ENCODE results near the gene AKAP13. TPM values are rescaled to one million over a fixed set of nuclear protein-coding genes. Genes with fewer than 3 reads are reported as not detected.

The AKAP13 gene
- polyA plus RNA-seq, 1 of the 3 experiments (the other 2 are of a cell fraction) = 8.4 TPM

DNA sequence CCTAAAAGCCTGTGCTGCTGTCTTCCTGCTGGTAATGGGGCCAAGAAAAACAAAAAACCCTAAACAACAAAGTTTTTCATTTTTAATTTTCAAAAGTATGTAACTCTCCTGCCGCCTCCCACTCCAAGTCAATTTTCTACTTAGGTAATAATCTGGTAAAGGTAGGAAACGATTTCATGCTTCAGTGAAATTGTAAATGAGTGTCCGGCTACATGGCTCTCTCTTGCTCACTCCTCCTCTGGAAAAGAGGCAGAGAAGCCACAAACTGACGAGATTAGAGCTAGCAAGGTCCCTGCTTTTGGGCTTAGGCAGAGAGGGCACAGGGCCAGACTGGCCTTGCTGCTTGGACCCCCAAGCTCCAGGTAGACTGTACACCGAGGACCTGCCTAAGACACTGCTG, 390.9 kb downstream of the AKAP13 start:
- Histone ChIP-seq H3K27me3 (ENCODE audit: insufficient read depth) (no peaks in the 10 kb centered on the region), H3K4me3 (ENCODE audit: low read depth in 2 of 2, low read length in 1 of 2) (no peak overlapping the region), H3K9me3 (no peaks in the 10 kb centered on the region), H3K9me2 (no peaks in the 10 kb centered on the region), H3K27ac (ENCODE audit: low read depth in 2 of 2, low read length in 1 of 2) (no peak overlapping the region), H3F3A (replicated peaks; ENCODE audit: insufficient read depth) (no peaks in the 10 kb centered on the region), H3K79me2 (ENCODE audit: insufficient read depth) (peaks cover 26% of the 10 kb centered on the region; the same call in 1 of the 2 replicates), H3K4me1 (ENCODE audit: control insufficient read depth in 1 of 2, insufficient read depth in 2 of 2, low read depth in 1 of 2, low read length in 1 of 2) (peaks cover 5 to 6% of the 10 kb centered on the region in 2 experiments; a peak in 2 of 4 replicates), H3K36me3 (replicated peaks in 1 of 2; ENCODE audit: control insufficient read depth in 1 of 2, insufficient read depth in 2 of 2, low read length in 1 of 2) (no peaks in the 10 kb centered on the region), H3K4me2 (no peak overlapping the region), H4K20me1 (ENCODE audit: insufficient read depth) (peaks cover 3% of the 10 kb centered on the region; the same call in 1 of the 2 replicates), H2AFZ (ENCODE audit: low read depth) (no peak overlapping the region), H3K9ac (no peak overlapping the region)
- no peak for DNase-seq
- POLR2A ChIA-PET = no interaction called here
- no peak for TF ChIP-seq FOXM1 (IDR thresholded peaks at IDR 0.05; ENCODE audit: low read depth)
- no peak for TF ChIP-seq NRF1 (IDR thresholded peaks at IDR 0.05; ENCODE audit: low read depth, low read length)
- CTCF ChIA-PET = interaction anchor here (1.5 kb wide), 1 partner anchor 42 kb away, joined by 3 read pairs; no protein-coding TSS in a partner anchor
- WGBS (ENCODE audit: low lambda C conversion rate) = 93% methylated on average over 4 of the region's 5 CpGs

DNA sequence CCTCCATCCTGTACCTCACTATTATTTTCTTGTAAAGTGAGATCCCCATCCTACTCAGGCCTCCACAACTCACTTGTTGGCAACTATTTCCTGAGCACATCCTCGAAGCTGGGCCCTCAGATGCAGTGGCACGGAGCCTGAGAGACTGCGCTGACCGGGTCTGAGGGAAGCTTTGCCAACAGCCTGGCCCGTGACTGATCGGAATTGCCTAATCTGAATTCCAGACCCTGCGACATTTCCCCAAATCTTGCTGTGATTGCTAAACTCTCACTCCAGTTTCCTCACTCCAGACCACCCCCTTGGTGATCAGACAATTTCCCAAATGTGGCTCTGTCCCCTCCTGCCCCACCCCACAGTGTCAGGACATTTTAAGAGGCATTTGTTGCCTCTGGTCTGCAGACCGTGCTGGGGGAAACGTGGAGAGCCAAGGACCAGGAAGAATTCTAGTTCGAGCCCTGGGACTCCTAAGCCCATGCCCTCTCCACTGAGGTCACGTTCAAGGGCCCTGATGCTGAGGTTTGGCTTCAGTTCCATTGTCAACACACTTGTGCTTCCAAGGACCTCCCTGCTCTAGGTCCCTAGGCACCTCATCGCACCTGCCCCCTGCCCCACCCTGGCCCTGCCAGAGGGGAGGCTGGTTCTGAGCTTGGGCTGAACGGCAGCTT, 391.5 kb downstream of the AKAP13 start:
- no peak overlapping the region for H3K4me3 ChIP-seq (ENCODE audit: low read depth in 2 of 2, low read length in 1 of 2)
- 83% methylated on average over 9 of the region's 13 CpGs for WGBS (ENCODE audit: low lambda C conversion rate)
- H3K9me2 ChIP-seq = no peaks in the 10 kb centered on the region
- no peak overlapping the region for H3K27ac ChIP-seq (ENCODE audit: low read depth in 2 of 2, low read length in 1 of 2)
- ChIA-PET CTCF (interaction anchor here (1.5 kb wide), 1 partner anchor 42 kb away, joined by 3 read pairs; no protein-coding TSS in a partner anchor), POLR2A (no interaction called here)
- TF ChIP-seq, protein P1, sequence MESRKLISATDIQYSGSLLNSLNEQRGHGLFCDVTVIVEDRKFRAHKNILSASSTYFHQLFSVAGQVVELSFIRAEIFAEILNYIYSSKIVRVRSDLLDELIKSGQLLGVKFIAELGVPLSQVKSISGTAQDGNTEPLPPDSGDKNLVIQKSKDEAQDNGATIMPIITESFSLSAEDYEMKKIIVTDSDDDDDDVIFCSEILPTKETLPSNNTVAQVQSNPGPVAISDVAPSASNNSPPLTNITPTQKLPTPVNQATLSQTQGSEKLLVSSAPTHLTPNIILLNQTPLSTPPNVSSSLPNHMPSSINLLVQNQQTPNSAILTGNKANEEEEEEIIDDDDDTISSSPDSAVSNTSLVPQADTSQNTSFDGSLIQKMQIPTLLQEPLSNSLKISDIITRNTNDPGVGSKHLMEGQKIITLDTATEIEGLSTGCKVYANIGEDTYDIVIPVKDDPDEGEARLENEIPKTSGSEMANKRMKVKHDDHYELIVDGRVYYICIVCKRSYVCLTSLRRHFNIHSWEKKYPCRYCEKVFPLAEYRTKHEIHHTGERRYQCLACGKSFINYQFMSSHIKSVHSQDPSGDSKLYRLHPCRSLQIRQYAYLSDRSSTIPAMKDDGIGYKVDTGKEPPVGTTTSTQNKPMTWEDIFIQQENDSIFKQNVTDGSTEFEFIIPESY (IDR thresholded peaks at IDR 0.05; ENCODE audit: borderline replicate concordance, low read depth) = no peak
- TF ChIP-seq ELF1 (IDR thresholded peaks at IDR 0.05) (no peak), SMC3 (IDR thresholded peaks at IDR 0.05; ENCODE audit: low read depth, low read length) (no peak), MXI1 (IDR thresholded peaks at IDR 0.05; ENCODE audit: low read depth, low read length) (no peak), TEAD4 (IDR thresholded peaks at IDR 0.05; ENCODE audit: borderline replicate concordance, insufficient read depth) (no peak), EP300 (IDR thresholded peaks at IDR 0.05; ENCODE audit: borderline replicate concordance in 1 of 2, low read depth in 1 of 2, low read length in 1 of 2) (no peak), JUND (IDR thresholded peaks at IDR 0.05) (no peak), RAD21 (IDR thresholded peaks at IDR 0.05; ENCODE audit: low read length) (no peak), FOXJ3 (CRISPR knock-in tag; IDR thresholded peaks at IDR 0.05) (no peak), GATA2 (CRISPR knock-in tag; IDR thresholded peaks at IDR 0.05) (no peak), NFIC (IDR thresholded peaks at IDR 0.05; ENCODE audit: borderline replicate concordance) (no peak), EZH2phosphoT487 (IDR thresholded peaks at IDR 0.05; ENCODE audit: borderline replicate concordance, low read depth) (no peak), RXRA (IDR thresholded peaks at IDR 0.05; ENCODE audit: borderline replicate concordance, low read depth) (no peak), POLR2AphosphoS5 (IDR thresholded peaks at IDR 0.05; ENCODE audit: low read depth, low read length) (no peak), TCF12 (IDR thresholded peaks at IDR 0.05) (no peak), RFX5 (IDR thresholded peaks at IDR 0.05; ENCODE audit: low read length) (no peak)
- TF ChIP-seq, protein P2, sequence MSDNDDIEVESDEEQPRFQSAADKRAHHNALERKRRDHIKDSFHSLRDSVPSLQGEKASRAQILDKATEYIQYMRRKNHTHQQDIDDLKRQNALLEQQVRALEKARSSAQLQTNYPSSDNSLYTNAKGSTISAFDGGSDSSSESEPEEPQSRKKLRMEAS (IDR thresholded peaks at IDR 0.05; ENCODE audit: low read depth) = no peak
- TF ChIP-seq, protein P3, sequence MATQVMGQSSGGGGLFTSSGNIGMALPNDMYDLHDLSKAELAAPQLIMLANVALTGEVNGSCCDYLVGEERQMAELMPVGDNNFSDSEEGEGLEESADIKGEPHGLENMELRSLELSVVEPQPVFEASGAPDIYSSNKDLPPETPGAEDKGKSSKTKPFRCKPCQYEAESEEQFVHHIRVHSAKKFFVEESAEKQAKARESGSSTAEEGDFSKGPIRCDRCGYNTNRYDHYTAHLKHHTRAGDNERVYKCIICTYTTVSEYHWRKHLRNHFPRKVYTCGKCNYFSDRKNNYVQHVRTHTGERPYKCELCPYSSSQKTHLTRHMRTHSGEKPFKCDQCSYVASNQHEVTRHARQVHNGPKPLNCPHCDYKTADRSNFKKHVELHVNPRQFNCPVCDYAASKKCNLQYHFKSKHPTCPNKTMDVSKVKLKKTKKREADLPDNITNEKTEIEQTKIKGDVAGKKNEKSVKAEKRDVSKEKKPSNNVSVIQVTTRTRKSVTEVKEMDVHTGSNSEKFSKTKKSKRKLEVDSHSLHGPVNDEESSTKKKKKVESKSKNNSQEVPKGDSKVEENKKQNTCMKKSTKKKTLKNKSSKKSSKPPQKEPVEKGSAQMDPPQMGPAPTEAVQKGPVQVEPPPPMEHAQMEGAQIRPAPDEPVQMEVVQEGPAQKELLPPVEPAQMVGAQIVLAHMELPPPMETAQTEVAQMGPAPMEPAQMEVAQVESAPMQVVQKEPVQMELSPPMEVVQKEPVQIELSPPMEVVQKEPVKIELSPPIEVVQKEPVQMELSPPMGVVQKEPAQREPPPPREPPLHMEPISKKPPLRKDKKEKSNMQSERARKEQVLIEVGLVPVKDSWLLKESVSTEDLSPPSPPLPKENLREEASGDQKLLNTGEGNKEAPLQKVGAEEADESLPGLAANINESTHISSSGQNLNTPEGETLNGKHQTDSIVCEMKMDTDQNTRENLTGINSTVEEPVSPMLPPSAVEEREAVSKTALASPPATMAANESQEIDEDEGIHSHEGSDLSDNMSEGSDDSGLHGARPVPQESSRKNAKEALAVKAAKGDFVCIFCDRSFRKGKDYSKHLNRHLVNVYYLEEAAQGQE (IDR thresholded peaks at IDR 0.05; ENCODE audit: low read depth, low read length) = no peak
- H3K4me2 ChIP-seq = no peak overlapping the region
- H2AFZ ChIP-seq (ENCODE audit: low read depth) = no peak overlapping the region
- DNase-seq = no peak
- H3F3A ChIP-seq (replicated peaks; ENCODE audit: insufficient read depth) = no peaks in the 10 kb centered on the region
- H4K20me1 ChIP-seq (ENCODE audit: insufficient read depth) = peaks cover 3% of the 10 kb centered on the region
- H3K36me3 ChIP-seq (replicated peaks in 1 of 2; ENCODE audit: control insufficient read depth in 1 of 2, insufficient read depth in 2 of 2, low read length in 1 of 2) = no peaks in the 10 kb centered on the region
- H3K27me3 ChIP-seq (ENCODE audit: insufficient read depth) = no peaks in the 10 kb centered on the region
- H3K9me3 ChIP-seq = no peaks in the 10 kb centered on the region
- H3K4me1 ChIP-seq (ENCODE audit: control insufficient read depth in 1 of 2, insufficient read depth in 2 of 2, low read depth in 1 of 2, low read length in 1 of 2) = peaks cover 5 to 7% of the 10 kb centered on the region in 2 experiments; a peak in 2 of 4 replicates
- H3K79me2 ChIP-seq (ENCODE audit: insufficient read depth) = peaks cover 29% of the 10 kb centered on the region; the same call in 1 of the 2 replicates
- no peak overlapping the region for H3K9ac ChIP-seq

Measured in SK-N-SH (cell line).